ENCODE data around the gene FCER1G.

FCER1G gene

DNA sequence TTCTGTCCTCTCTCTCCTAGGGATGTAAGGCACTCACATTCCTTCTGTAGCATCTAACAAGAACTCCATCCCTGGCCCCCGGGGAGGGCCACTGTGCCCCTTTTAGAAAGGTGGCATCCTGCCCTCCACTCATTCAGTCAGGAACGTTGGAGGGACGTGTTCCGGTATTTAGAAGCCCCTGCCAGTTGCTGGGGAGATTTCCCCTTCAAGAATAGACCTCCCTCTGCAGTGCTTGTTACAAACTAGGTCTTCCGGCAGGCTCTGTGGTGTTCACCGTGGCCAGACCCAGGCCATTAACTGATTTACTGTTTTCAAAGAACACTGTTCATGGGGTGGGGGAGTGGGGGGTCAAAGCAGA lies 44.2 kb downstream of the FCER1G start:
- H3K4me3 ChIP-seq (replicated peaks; ENCODE audit: low read depth, low read length): no peak overlapping the region

GRCh38 chr1:161259765-161260164 lies 44.7 kb downstream of the FCER1G start:
- no peak for TF ChIP-seq CTCF (IDR thresholded peaks at IDR 0.05; ENCODE audit: low read length, missing control alignments)
- H3K4me3 ChIP-seq (replicated peaks; ENCODE audit: low read depth, low read length): no peak overlapping the region

More for the DNA sequence above, 44.2 kb downstream of the FCER1G start:
- no peak for DNase-seq (ENCODE audit: low read depth)
- TF ChIP-seq CTCF (IDR thresholded peaks at IDR 0.05; ENCODE audit: low read length, missing control alignments): no peak

GRCh38 chr1:161260376-161261260 lies 45.5 kb downstream of the FCER1G start:
- no peak overlapping the region for H3K4me3 ChIP-seq (replicated peaks; ENCODE audit: low read depth, low read length)
- DNase-seq (ENCODE audit: low read depth): no peak
- TF ChIP-seq CTCF (IDR thresholded peaks at IDR 0.05; ENCODE audit: low read length, missing control alignments): no peak

More at GRCh38 chr1:161259765-161260164, 44.7 kb downstream of the FCER1G start:
- no peak for DNase-seq (ENCODE audit: low read depth)

DNA sequence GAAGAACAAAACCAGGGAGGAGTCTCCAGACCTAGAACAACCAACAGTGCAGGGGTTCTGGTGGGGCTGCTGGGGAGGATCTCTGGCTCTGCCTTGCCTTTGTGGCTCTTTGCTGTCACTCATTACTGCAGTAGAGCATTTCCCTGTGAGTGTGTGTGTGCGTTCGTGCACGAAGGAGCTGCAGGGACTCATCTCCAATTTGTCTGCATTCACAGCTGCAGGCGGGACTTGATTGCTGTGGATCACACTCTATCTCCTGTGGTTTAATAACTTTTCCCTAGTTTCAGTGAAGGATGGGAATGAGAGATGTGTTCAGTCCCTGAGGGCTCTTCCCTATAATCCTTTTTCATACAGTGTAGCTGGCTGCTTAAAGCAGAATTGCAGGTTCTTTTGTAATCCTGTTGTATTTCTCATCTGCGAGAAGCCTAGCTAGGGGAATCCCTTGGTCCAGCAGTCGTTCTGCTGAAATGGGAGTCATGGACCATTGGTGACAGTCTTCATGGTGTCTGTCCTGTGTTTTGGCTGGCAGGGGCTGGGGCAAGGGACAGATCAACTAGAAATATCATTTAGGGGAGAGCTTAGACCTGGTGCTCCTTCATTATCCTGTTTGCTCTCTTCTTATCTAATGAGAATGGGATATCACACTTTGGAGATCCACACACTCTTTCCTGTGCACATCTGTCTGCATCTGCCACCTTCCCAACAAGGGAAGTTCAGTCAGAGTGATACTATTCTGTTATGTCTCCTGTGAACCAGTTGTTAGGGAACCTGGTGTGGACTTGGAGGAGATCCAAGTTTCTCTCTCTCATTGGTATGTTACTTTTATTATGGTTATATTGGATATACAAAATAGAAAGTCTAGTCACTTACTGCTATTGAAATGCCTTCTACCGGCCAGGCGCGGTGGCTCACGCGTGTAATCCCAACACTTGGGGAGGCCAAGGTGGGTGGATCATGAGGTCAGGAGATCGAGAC lies 46.5 kb downstream of the FCER1G start:
- DNase-seq (ENCODE audit: low read depth): peak; percentile 10
- H3K4me3 ChIP-seq (replicated peaks; ENCODE audit: low read depth, low read length): no peak overlapping the region
- TF ChIP-seq CTCF (IDR thresholded peaks at IDR 0.05; ENCODE audit: low read length, missing control alignments): no peak

GRCh38 chr1:161265305-161265704 lies 50.2 kb downstream of the FCER1G start:
- TF ChIP-seq CTCF (IDR thresholded peaks at IDR 0.05; ENCODE audit: low read length, missing control alignments): no peak
- DNase-seq (ENCODE audit: low read depth): no peak
- H3K4me3 ChIP-seq (replicated peaks; ENCODE audit: low read depth, low read length): no peak overlapping the region

DNA sequence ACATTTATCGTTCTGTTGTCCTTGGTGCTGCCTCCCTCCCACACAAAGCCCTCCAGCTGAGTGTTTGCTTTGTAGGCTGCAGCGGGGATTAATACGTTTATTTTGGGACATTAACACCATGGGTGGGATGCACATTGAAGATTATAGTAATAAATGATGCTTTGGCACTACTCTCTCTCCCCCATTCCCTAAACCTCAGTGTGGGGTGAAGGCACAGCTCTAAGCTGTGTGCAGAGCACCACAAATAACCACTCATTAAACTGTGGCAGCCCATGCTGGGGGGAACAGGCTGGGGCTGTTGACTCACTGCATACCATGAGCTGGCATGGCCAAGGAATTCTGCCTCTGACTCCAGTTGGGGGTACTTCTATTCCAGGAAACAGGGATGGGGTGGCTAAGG lies 51.1 kb downstream of the FCER1G start:
- TF ChIP-seq CTCF (IDR thresholded peaks at IDR 0.05; ENCODE audit: low read length, missing control alignments): no peak
- DNase-seq (ENCODE audit: low read depth): no peak
- no peak overlapping the region for H3K4me3 ChIP-seq (replicated peaks; ENCODE audit: low read depth, low read length)

Measured in fibroblast of pulmonary artery (primary cell).